ENCODE results near the gene ANKS1B.

The ANKS1B gene

DNA sequence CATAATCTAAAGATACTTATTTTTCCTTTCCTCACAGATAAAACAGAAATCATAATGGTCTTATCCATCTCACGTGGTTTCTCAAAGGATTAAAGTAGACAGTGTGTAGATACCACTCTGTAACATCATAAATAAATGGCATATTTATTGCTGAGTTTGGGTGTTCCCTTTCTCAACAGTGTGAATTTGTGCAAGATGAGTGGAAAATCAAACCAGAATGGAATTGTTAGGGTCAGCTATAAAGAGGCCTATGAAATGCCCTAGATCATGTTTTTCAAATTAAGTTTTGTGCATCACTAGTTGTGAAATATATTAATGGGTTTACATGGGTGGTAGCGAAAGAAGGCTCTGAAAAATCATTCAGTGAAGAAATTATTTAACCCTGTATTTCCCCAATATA lies 553.5 kb downstream of the ANKS1B start:
- H3K4me1 ChIP-seq (ENCODE audit: insufficient read depth, low read length, severe bottlenecking), result peaks cover 22% of the 10 kb centered on the region
- H3K4me3 ChIP-seq (ENCODE audit: low read depth, low read length, poor library complexity, severe bottlenecking), result no peak overlapping the region
- no peaks in the 10 kb centered on the region for H3K9me3 ChIP-seq (ENCODE audit: low read length)
- no peak for TF ChIP-seq EZH2 (IDR thresholded peaks at IDR 0.05; ENCODE audit: borderline replicate concordance, low read length)
- TF ChIP-seq, protein P1, sequence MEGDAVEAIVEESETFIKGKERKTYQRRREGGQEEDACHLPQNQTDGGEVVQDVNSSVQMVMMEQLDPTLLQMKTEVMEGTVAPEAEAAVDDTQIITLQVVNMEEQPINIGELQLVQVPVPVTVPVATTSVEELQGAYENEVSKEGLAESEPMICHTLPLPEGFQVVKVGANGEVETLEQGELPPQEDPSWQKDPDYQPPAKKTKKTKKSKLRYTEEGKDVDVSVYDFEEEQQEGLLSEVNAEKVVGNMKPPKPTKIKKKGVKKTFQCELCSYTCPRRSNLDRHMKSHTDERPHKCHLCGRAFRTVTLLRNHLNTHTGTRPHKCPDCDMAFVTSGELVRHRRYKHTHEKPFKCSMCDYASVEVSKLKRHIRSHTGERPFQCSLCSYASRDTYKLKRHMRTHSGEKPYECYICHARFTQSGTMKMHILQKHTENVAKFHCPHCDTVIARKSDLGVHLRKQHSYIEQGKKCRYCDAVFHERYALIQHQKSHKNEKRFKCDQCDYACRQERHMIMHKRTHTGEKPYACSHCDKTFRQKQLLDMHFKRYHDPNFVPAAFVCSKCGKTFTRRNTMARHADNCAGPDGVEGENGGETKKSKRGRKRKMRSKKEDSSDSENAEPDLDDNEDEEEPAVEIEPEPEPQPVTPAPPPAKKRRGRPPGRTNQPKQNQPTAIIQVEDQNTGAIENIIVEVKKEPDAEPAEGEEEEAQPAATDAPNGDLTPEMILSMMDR (IDR thresholded peaks at IDR 0.05; ENCODE audit: low read length), result no peak
- no peak overlapping the region for H2AFZ ChIP-seq (ENCODE audit: low read length)
- no peaks in the 10 kb centered on the region for H4K20me1 ChIP-seq (ENCODE audit: insufficient read depth, low read length)
- no peaks in the 10 kb centered on the region for H3K79me2 ChIP-seq (ENCODE audit: insufficient read depth, low read length)
- H3K9me2 ChIP-seq (ENCODE audit: low read depth, low read length), result no peaks in the 10 kb centered on the region
- H3K9ac ChIP-seq (ENCODE audit: low read length), result no peak overlapping the region
- no peaks in the 10 kb centered on the region for H3K36me3 ChIP-seq (ENCODE audit: insufficient read depth, low read length)
- H3K27me3 ChIP-seq (ENCODE audit: insufficient read depth, low read length), result no peaks in the 10 kb centered on the region
- H3K27ac ChIP-seq (ENCODE audit: low read depth, low read length, poor library complexity, severe bottlenecking), result no peak overlapping the region
- no peaks in the 10 kb centered on the region for H3F3A ChIP-seq (ENCODE audit: insufficient read depth, low read length)
- no peak overlapping the region for H3K4me2 ChIP-seq (ENCODE audit: low read length)

DNA sequence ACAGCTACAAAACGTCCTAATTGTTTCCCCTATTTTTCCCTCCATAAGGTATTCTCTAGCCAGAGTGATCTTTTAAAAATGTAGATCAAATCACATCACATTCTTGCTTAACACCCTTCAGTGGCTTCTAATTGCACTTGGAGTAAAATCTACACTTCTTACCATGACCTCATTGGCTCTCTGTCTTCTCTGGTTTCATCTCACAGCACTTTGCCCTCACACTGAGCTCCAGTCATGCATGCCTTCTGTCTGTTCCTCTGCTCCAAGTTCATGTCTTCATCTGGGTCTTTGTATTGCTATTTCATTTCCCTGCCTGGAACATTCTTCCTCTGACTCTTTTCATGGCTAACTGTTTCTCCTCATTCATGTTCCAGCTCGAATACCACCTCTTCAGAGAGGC lies 557.6 kb downstream of the ANKS1B start:
- Histone ChIP-seq H3K9me2 (ENCODE audit: low read depth, low read length) (no peaks in the 10 kb centered on the region), H3K9me3 (ENCODE audit: low read length) (no peaks in the 10 kb centered on the region), H3K4me1 (ENCODE audit: insufficient read depth, low read length, severe bottlenecking) (peaks cover 47% of the 10 kb centered on the region), H3K36me3 (ENCODE audit: insufficient read depth, low read length) (no peaks in the 10 kb centered on the region), H3F3A (ENCODE audit: insufficient read depth, low read length) (no peaks in the 10 kb centered on the region), H3K79me2 (ENCODE audit: insufficient read depth, low read length) (no peaks in the 10 kb centered on the region), H3K9ac (ENCODE audit: low read length) (no peak overlapping the region), H3K27ac (ENCODE audit: low read depth, low read length, poor library complexity, severe bottlenecking) (peak overlapping the region; percentile 70), H3K4me2 (ENCODE audit: low read length) (peak overlapping the region; percentile 8; the same call in 1 of the 2 replicates), H3K27me3 (ENCODE audit: insufficient read depth, low read length) (no peaks in the 10 kb centered on the region), H2AFZ (ENCODE audit: low read length) (no peak overlapping the region), H4K20me1 (ENCODE audit: insufficient read depth, low read length) (no peaks in the 10 kb centered on the region), H3K4me3 (ENCODE audit: low read depth, low read length, poor library complexity, severe bottlenecking) (no peak overlapping the region)
- TF ChIP-seq EZH2 (IDR thresholded peaks at IDR 0.05; ENCODE audit: borderline replicate concordance, low read length), result no peak
- TF ChIP-seq, protein P1 (IDR thresholded peaks at IDR 0.05; ENCODE audit: low read length), result no peak

DNA sequence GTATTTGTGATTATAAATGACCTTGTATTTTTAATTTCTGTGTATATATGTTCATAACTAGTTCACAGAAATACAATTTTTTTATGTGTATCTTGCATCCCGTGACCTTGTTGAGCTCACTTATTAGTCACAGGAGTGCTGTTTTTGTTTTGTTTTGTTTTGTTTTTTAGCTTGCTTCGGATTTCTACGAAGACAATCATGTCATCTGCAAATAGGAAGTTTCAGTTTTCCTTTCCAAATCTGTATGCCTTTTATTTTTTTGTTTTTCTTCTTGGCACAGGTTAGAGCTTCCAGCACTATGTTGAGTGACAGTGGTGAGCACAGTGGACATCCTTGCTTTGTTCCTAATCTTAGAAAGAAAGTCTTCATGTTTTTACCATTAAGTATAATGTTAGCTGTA lies 566.4 kb downstream of the ANKS1B start:
- no peaks in the 10 kb centered on the region for H3K36me3 ChIP-seq (ENCODE audit: insufficient read depth, low read length)
- no peak overlapping the region for H3K4me3 ChIP-seq (ENCODE audit: low read depth, low read length, poor library complexity, severe bottlenecking)
- no peaks in the 10 kb centered on the region for H3K9me2 ChIP-seq (ENCODE audit: low read depth, low read length)
- H3K27ac ChIP-seq (ENCODE audit: low read depth, low read length, poor library complexity, severe bottlenecking), result no peak overlapping the region
- H3K9ac ChIP-seq (ENCODE audit: low read length), result no peak overlapping the region
- no peak overlapping the region for H3K4me2 ChIP-seq (ENCODE audit: low read length)
- H3K9me3 ChIP-seq (ENCODE audit: low read length), result no peaks in the 10 kb centered on the region
- H3K27me3 ChIP-seq (ENCODE audit: insufficient read depth, low read length), result no peaks in the 10 kb centered on the region
- H3F3A ChIP-seq (ENCODE audit: insufficient read depth, low read length), result no peaks in the 10 kb centered on the region
- peaks cover 44% of the 10 kb centered on the region for H3K4me1 ChIP-seq (ENCODE audit: insufficient read depth, low read length, severe bottlenecking)
- TF ChIP-seq EZH2 (IDR thresholded peaks at IDR 0.05; ENCODE audit: borderline replicate concordance, low read length), result no peak
- TF ChIP-seq, protein P1 (IDR thresholded peaks at IDR 0.05; ENCODE audit: low read length), result no peak
- H2AFZ ChIP-seq (ENCODE audit: low read length), result no peak overlapping the region
- no peaks in the 10 kb centered on the region for H3K79me2 ChIP-seq (ENCODE audit: insufficient read depth, low read length)
- H4K20me1 ChIP-seq (ENCODE audit: insufficient read depth, low read length), result no peaks in the 10 kb centered on the region

Measured in OCI-LY1 (cell line).